Measurements from ENCODE around the gene ARHGAP15. TPM values are rescaled to one million over a fixed set of nuclear protein-coding genes. Genes with fewer than 3 reads are reported as not detected.

ARHGAP15 gene
- total RNA-seq, 2 experiments from 2014 or later, result 72.1 to 98.4 TPM

DNA sequence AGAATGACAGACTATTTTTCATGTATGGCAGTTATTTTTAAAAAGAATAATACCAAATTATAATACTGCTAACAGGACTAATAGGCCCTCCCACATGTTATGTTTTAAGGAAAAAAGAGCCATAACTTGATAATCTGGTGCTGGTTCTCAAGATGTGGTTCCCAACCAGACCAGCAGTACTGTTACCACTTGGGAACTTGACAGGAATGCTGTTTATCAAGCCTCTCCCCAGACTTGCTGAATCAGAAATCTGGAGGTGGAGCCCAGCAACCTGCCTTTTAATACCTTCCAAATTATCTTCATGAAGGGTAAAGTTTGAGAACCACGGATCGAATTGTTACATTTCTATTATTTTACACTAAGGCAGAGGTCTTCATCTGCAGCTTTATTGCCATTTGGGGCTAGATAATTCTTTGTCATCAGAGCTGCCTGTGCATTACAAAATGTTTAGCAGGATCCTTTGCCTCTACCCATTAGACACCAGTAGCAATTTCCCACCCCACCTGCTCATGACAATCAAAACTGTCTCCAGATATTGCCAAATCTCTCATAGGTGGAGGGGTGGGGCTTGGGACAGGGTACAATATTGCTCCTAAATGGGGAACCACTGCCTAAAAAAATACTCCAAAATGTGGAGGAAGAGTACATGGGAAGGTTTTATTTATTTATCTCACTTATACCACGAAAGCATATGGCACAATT, 629.6 kb downstream of the ARHGAP15 start:
- intact Hi-C loops (cut with micrococcal nuclease; ENCODE audit: unreplicated experiment), result no loop called here
- Histone ChIP-seq H3K79me2 (ENCODE audit: insufficient read depth, low read depth, low read length) (no peaks in the 10 kb centered on the region), H3K36me3 (ENCODE audit: insufficient read depth, low read length) (no peaks in the 10 kb centered on the region), H3K9me2 (ENCODE audit: insufficient read depth, low read length) (no peaks in the 10 kb centered on the region), H2AFZ (ENCODE audit: low read length) (no peak overlapping the region), H3K27ac (ENCODE audit: low read depth, low read length, poor library complexity, severe bottlenecking) (no peak overlapping the region), H4K20me1 (ENCODE audit: insufficient read depth, low read length) (no peaks in the 10 kb centered on the region), H3K9me3 (ENCODE audit: low read length) (no peaks in the 10 kb centered on the region), H3K4me1 (ENCODE audit: insufficient read depth, low read length, poor library complexity, severe bottlenecking) (no peaks in the 10 kb centered on the region), H3K4me2 (ENCODE audit: low read length) (no peak overlapping the region), H3K4me3 (ENCODE audit: low read depth, low read length, poor library complexity, severe bottlenecking) (no peak overlapping the region)
- CTCF ChIA-PET (ENCODE audit: unreplicated experiment), result no interaction called here
- no TSS peak for BruUV-seq (replicated peaks)
- no peak for DNase-seq (ENCODE audit: low spot score)
- TF ChIP-seq EZH2phosphoT487 (IDR thresholded peaks at IDR 0.05; ENCODE audit: borderline replicate concordance, low read depth, low read length), result no peak
- TF ChIP-seq, protein P1, sequence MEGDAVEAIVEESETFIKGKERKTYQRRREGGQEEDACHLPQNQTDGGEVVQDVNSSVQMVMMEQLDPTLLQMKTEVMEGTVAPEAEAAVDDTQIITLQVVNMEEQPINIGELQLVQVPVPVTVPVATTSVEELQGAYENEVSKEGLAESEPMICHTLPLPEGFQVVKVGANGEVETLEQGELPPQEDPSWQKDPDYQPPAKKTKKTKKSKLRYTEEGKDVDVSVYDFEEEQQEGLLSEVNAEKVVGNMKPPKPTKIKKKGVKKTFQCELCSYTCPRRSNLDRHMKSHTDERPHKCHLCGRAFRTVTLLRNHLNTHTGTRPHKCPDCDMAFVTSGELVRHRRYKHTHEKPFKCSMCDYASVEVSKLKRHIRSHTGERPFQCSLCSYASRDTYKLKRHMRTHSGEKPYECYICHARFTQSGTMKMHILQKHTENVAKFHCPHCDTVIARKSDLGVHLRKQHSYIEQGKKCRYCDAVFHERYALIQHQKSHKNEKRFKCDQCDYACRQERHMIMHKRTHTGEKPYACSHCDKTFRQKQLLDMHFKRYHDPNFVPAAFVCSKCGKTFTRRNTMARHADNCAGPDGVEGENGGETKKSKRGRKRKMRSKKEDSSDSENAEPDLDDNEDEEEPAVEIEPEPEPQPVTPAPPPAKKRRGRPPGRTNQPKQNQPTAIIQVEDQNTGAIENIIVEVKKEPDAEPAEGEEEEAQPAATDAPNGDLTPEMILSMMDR (conservative IDR thresholded peaks at IDR 0.05; ENCODE audit: low read length), result no peak
- POLR2A ChIA-PET, result no interaction called here

DNA sequence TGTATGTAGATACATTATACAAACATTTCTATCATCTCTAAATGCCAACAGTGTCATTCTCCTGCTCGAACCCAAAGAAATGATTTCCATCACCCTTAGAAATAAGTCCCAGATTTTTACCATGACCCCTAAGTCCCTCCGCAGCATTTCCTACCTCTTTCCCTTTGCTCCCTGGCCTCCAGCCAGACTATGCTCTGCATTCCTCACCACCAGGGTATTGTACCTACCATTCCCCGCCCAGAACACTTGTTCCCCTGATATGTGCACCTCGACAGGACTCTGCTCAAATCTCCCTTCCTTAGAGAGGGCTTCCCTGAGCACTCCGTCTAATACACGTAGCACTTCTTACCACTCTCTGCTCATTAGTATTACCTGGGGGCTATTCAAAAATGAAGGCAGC, 630.2 kb downstream of the ARHGAP15 start:
- intact Hi-C loops (cut with micrococcal nuclease; ENCODE audit: unreplicated experiment), result no loop called here
- H3K79me2 ChIP-seq (ENCODE audit: insufficient read depth, low read depth, low read length), result no peaks in the 10 kb centered on the region
- no peak overlapping the region for H2AFZ ChIP-seq (ENCODE audit: low read length)
- ChIA-PET CTCF (ENCODE audit: unreplicated experiment) (no interaction called here), POLR2A (interaction anchor here (0.7 kb wide), 1 partner anchor 229 kb away, joined by 3 read pairs; no protein-coding TSS in a partner anchor)
- no peak overlapping the region for H3K27ac ChIP-seq (ENCODE audit: low read depth, low read length, poor library complexity, severe bottlenecking)
- BruUV-seq (replicated peaks), result no TSS peak
- no peaks in the 10 kb centered on the region for H4K20me1 ChIP-seq (ENCODE audit: insufficient read depth, low read length)
- H3K36me3 ChIP-seq (ENCODE audit: insufficient read depth, low read length), result no peaks in the 10 kb centered on the region
- H3K9me3 ChIP-seq (ENCODE audit: low read length), result no peaks in the 10 kb centered on the region
- TF ChIP-seq, protein P1 (conservative IDR thresholded peaks at IDR 0.05; ENCODE audit: low read length), result no peak
- no peak for TF ChIP-seq EZH2phosphoT487 (IDR thresholded peaks at IDR 0.05; ENCODE audit: borderline replicate concordance, low read depth, low read length)
- H3K4me3 ChIP-seq (ENCODE audit: low read depth, low read length, poor library complexity, severe bottlenecking), result no peak overlapping the region
- no peak for DNase-seq (ENCODE audit: low spot score)
- H3K4me2 ChIP-seq (ENCODE audit: low read length), result no peak overlapping the region
- no peaks in the 10 kb centered on the region for H3K4me1 ChIP-seq (ENCODE audit: insufficient read depth, low read length, poor library complexity, severe bottlenecking)
- no peaks in the 10 kb centered on the region for H3K9me2 ChIP-seq (ENCODE audit: insufficient read depth, low read length)

DNA sequence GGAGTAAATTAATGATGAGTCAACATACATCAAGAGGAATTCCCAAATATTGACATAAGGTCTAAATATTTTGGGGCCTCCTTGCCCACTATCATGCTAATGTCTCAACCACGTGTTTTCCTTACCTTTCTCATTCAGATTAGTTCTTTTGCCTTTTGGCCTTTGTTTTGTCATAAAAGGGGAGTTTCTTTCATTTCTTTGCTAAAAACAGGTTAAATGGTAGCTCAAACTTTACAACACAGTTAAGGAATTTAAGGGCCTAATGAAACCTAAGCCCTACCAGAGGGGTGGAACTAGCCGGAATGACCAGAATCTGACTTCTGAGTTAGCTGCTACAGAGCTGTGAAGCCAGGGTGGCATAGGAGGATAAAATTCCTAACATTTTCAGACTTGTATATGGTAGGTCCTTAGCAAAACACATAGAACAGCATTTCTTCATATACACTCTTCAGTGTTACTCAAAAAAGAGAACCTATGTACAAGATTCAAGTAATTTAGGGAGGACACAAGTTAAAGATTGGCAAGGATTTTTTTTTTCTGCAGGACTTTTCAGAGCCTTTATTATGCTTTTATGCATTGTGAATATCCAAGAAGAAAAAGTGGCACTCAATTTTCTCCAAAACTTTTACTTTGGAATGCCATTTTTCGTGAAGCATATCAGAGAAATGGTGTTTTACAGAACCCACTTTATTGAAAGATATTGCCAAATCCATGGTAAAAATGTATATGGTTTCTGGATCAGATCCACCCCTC, 633.1 kb downstream of the ARHGAP15 start:
- no peaks in the 10 kb centered on the region for H3K9me3 ChIP-seq (ENCODE audit: low read length)
- no peak for TF ChIP-seq EZH2phosphoT487 (IDR thresholded peaks at IDR 0.05; ENCODE audit: borderline replicate concordance, low read depth, low read length)
- TF ChIP-seq, protein P1 (conservative IDR thresholded peaks at IDR 0.05; ENCODE audit: low read length), result no peak
- H3K9me2 ChIP-seq (ENCODE audit: insufficient read depth, low read length), result no peaks in the 10 kb centered on the region
- H3K4me1 ChIP-seq (ENCODE audit: insufficient read depth, low read length, poor library complexity, severe bottlenecking), result no peaks in the 10 kb centered on the region
- no peaks in the 10 kb centered on the region for H4K20me1 ChIP-seq (ENCODE audit: insufficient read depth, low read length)
- ChIA-PET POLR2A (interaction anchor here (1.3 kb wide), 1 partner anchor 21 kb away, joined by 3 read pairs; no protein-coding TSS in a partner anchor), CTCF (ENCODE audit: unreplicated experiment) (no interaction called here)
- no TSS peak for BruUV-seq (replicated peaks)
- no peak for DNase-seq (ENCODE audit: low spot score)
- intact Hi-C loops (cut with micrococcal nuclease; ENCODE audit: unreplicated experiment), result no loop called here
- H3K36me3 ChIP-seq (ENCODE audit: insufficient read depth, low read length), result no peaks in the 10 kb centered on the region
- H2AFZ ChIP-seq (ENCODE audit: low read length), result no peak overlapping the region
- no peaks in the 10 kb centered on the region for H3K79me2 ChIP-seq (ENCODE audit: insufficient read depth, low read depth, low read length)
- no peak overlapping the region for H3K4me3 ChIP-seq (ENCODE audit: low read depth, low read length, poor library complexity, severe bottlenecking)
- no peak overlapping the region for H3K27ac ChIP-seq (ENCODE audit: low read depth, low read length, poor library complexity, severe bottlenecking)
- no peak overlapping the region for H3K4me2 ChIP-seq (ENCODE audit: low read length)

Measured in OCI-LY7 (cell line).